GM21619 (cell line): Measurements from ENCODE around the gene SLC25A21.
"Not testable (repeated sequence)": the region's sequence is repeated elsewhere in the genome, so short reads cannot be mapped to it uniquely, and the experiment has no call there.

ENCODE experiments used
- ATAC-seq: cut with Tn5 transposase; IDR thresholded peaks from one replicate; pipeline ENCODE4 v1.9.1; 2021; ENCODE audit not compliant: unreplicated experiment

Gene SLC25A21

GRCh38 chr14:37187294-37187693 lies 14.9 kb upstream of the SLC25A21 start:
- no peak for ATAC-seq

- no peak for ATAC-seq
These were observed 14.5 kb upstream of the SLC25A21 start for GRCh38 chr14:37186865-37187264.

- ATAC-seq, result no peak
These were observed 13.3 kb upstream of the SLC25A21 start for GRCh38 chr14:37185670-37186069.

GRCh38 chr14:37184520-37184919 lies 12.1 kb upstream of the SLC25A21 start:
- not testable (repeated sequence) for ATAC-seq

GRCh38 chr14:37181441-37181840 lies 9.0 kb upstream of the SLC25A21 start:
- no peak for ATAC-seq

- not testable (repeated sequence) for ATAC-seq
These were observed 8.5 kb upstream of the SLC25A21 start for GRCh38 chr14:37180886-37181285.

GRCh38 chr14:37179896-37180502 lies 7.6 kb upstream of the SLC25A21 start:
- ATAC-seq, result no peak

- no peak for ATAC-seq
These were observed 669 bp upstream of the SLC25A21 start for GRCh38 chr14:37172936-37173614.

GRCh38 chr14:37171678-37172023 lies 755 bp downstream of the SLC25A21 start:
- no peak for ATAC-seq

- ATAC-seq, result no peak
These were observed 1.4 kb downstream of the SLC25A21 start for GRCh38 chr14:37170993-37171392.

GRCh38 chr14:37170237-37170636 lies 2.2 kb downstream of the SLC25A21 start:
- ATAC-seq, result no peak

GRCh38 chr14:37168721-37169120 lies 3.7 kb downstream of the SLC25A21 start:
- no peak for ATAC-seq

GRCh38 chr14:37167151-37168047 lies 5.0 kb downstream of the SLC25A21 start:
- no peak for ATAC-seq

- ATAC-seq, result no peak
These were observed 6.6 kb downstream of the SLC25A21 start for GRCh38 chr14:37165794-37166193.

GRCh38 chr14:37162307-37162706 lies 10.1 kb downstream of the SLC25A21 start:
- ATAC-seq, result not testable (repeated sequence)

GRCh38 chr14:37157987-37158386 lies 14.4 kb downstream of the SLC25A21 start:
- no peak for ATAC-seq

GRCh38 chr14:37153483-37153882 lies 18.9 kb downstream of the SLC25A21 start:
- no peak for ATAC-seq

GRCh38 chr14:37153005-37153404 lies 19.4 kb downstream of the SLC25A21 start:
- ATAC-seq, result no peak

- ATAC-seq, result no peak
These were observed 22.0 kb downstream of the SLC25A21 start for GRCh38 chr14:37150414-37150813.

GRCh38 chr14:37147310-37147880 lies 25.0 kb downstream of the SLC25A21 start:
- ATAC-seq, result no peak

- ATAC-seq, result not testable (repeated sequence)
These were observed 26.0 kb downstream of the SLC25A21 start for GRCh38 chr14:37146438-37146837.
